Gastroesophageal sphincter (tissue), 3 donors: Measurements from ENCODE around the gene SMG7.

Experiments
- EP300 ChIP-seq: sonication (generic); formaldehyde crosslinking; IDR thresholded peaks from one replicate; pipeline ENCODE4 v1.6.1; 2017; ENCODE audit warnings: antibody characterized with exemption, mild to moderate bottlenecking
- POLR2A ChIP-seq, 2 donors: fragments of 450-650 bp; IDR thresholded peaks; one replicate each; pipeline ENCODE4 v1.6.1; 2017; ENCODE audit warnings: antibody characterized with exemption in 2 of 2, mild to moderate bottlenecking in 2 of 2, moderate library complexity in 1 of 2
- POLR2AphosphoS5 ChIP-seq: sonication (generic); formaldehyde crosslinking; IDR thresholded peaks from one replicate; pipeline ENCODE4 v1.6.1; 2017; ENCODE audit warnings: antibody characterized with exemption
- TF ChIP-seq, protein P1 (sequence below), 4 experiments: fragments of 200-600 bp in 2 of 4; fragments of 450-650 bp in 2 of 4; sonication (generic) in 1 of 4; IDR thresholded peaks; one replicate each; pipeline ENCODE4 v1.5.1; 2017 to 2019; ENCODE audit warnings: antibody characterized with exemption in 4 of 4, mild to moderate bottlenecking in 2 of 4, moderate library complexity in 2 of 4

DNA sequence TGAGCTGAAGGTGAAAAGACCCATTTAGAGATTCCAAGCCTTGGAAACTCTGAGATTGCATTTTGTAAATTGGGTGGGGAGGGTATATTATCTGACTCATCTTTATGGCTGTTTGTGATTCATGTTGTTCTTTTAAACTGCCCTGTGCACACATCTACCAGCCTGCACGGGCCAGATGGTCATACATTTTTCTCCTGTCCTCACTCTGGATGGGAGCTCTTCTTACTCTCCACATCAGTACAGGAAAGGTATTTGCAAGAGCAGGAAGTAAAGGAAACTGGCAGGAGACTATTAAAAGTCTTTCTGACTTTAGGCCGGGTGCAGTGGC, 39.8 kb upstream of the SMG7 start:
- TF ChIP-seq POLR2A (IDR thresholded peaks at IDR 0.05) (no peak), EP300 (no peak), POLR2AphosphoS5 (no peak)
- TF ChIP-seq, protein P1, sequence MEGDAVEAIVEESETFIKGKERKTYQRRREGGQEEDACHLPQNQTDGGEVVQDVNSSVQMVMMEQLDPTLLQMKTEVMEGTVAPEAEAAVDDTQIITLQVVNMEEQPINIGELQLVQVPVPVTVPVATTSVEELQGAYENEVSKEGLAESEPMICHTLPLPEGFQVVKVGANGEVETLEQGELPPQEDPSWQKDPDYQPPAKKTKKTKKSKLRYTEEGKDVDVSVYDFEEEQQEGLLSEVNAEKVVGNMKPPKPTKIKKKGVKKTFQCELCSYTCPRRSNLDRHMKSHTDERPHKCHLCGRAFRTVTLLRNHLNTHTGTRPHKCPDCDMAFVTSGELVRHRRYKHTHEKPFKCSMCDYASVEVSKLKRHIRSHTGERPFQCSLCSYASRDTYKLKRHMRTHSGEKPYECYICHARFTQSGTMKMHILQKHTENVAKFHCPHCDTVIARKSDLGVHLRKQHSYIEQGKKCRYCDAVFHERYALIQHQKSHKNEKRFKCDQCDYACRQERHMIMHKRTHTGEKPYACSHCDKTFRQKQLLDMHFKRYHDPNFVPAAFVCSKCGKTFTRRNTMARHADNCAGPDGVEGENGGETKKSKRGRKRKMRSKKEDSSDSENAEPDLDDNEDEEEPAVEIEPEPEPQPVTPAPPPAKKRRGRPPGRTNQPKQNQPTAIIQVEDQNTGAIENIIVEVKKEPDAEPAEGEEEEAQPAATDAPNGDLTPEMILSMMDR (IDR thresholded peaks at IDR 0.05) = no peak
